MM.1S (cell line): Measurements from ENCODE around the gene IFNL3.
"Not testable (repeated sequence)": the region's sequence is repeated elsewhere in the genome, so short reads cannot be mapped to it uniquely, and the experiment has no call there.

ENCODE experiments used
- DNase-seq: peaks from one replicate; pipeline ENCODE4 v3.0.0-alpha.2; 2015
- H2AFZ ChIP-seq: fragments of 300-600 bp; sonication (generic); 2 replicates; pipeline ENCODE4 v1.6.0; 2016; ENCODE audit warnings: antibody characterized with exemption, low read length
- H3F3A ChIP-seq: fragments of 300-600 bp; sonication (generic); 2 replicates; pipeline ENCODE4 v1.6.1; 2016; ENCODE audit warnings: mild to moderate bottlenecking, antibody characterized with exemption, low read length, moderate library complexity, mixed read lengths; ENCODE audit not compliant: insufficient read depth
- H3K27ac ChIP-seq: fragments of 300-600 bp; sonication (generic); 2 replicates; pipeline ENCODE4 v1.5.1; 2016; ENCODE audit warnings: mild to moderate bottlenecking, low read length
- H3K27me3 ChIP-seq: fragments of 300-600 bp; sonication (generic); replicated peaks from 2 replicates; pipeline ENCODE4 v1.6.0; 2016; ENCODE audit warnings: low read length; ENCODE audit not compliant: insufficient read depth
- H3K36me3 ChIP-seq: fragments of 300-600 bp; sonication (generic); replicated peaks from 2 replicates; pipeline ENCODE4 v1.6.1; 2016; ENCODE audit warnings: mild to moderate bottlenecking, low read length, mixed read lengths; ENCODE audit not compliant: insufficient read depth
- H3K4me1 ChIP-seq: fragments of 300-600 bp; sonication (generic); 2 replicates; pipeline ENCODE4 v1.6.1; 2016; ENCODE audit warnings: low read length, mixed read lengths
- H3K4me2 ChIP-seq: fragments of 300-600 bp; sonication (generic); 2 replicates; pipeline ENCODE4 v1.6.0; 2016; ENCODE audit warnings: low read depth, low read length
- H3K4me3 ChIP-seq: fragments of 300-600 bp; sonication (generic); 2 replicates; pipeline ENCODE4 v1.5.1; 2016; ENCODE audit warnings: low read length, mixed read lengths
- H3K79me2 ChIP-seq: fragments of 300-600 bp; sonication (generic); 2 replicates; pipeline ENCODE4 v1.6.1; 2016; ENCODE audit warnings: mixed run types, low read length, mixed read lengths
- H3K9ac ChIP-seq: fragments of 300-600 bp; sonication (generic); 2 replicates; pipeline ENCODE4 v1.6.1; 2016; ENCODE audit warnings: low read length, mixed read lengths
- H3K9me2 ChIP-seq: fragments of 300-600 bp; sonication (generic); replicated peaks from 2 replicates; pipeline ENCODE4 v1.6.1; 2016; ENCODE audit warnings: mild to moderate bottlenecking, low read length, mixed read lengths; ENCODE audit not compliant: insufficient read depth
- H3K9me3 ChIP-seq: fragments of 300-600 bp; sonication (generic); replicated peaks from 2 replicates; pipeline ENCODE4 v1.6.1; 2016; ENCODE audit warnings: mild to moderate bottlenecking, low read length, mixed read lengths; ENCODE audit not compliant: insufficient read depth
- H4K20me1 ChIP-seq: fragments of 300-600 bp; sonication (generic); 2 replicates; pipeline ENCODE4 v1.6.1; 2016; ENCODE audit warnings: mild to moderate bottlenecking, low read length, moderate library complexity, mixed read lengths; ENCODE audit not compliant: insufficient read depth
- EZH2 ChIP-seq: fragments of 300-600 bp; sonication (generic); optimal IDR thresholded peaks from 2 replicates; pipeline ENCODE3; 2017; ENCODE audit warnings: low read depth, mild to moderate bottlenecking, antibody characterized with exemption, low read length, mixed read lengths
- EZH2phosphoT487 ChIP-seq: fragments of 300-600 bp; sonication (generic); IDR thresholded peaks from 2 replicates; pipeline ENCODE4 v1.6.1; 2018; ENCODE audit warnings: antibody characterized with exemption, low read length
- TF ChIP-seq, protein P1 (sequence below): fragments of 300-600 bp; sonication (generic); IDR thresholded peaks from 2 replicates; pipeline ENCODE4 v1.5.1; 2016; ENCODE audit warnings: antibody characterized with exemption, low read length, mixed read lengths

IFNL3 gene

DNA sequence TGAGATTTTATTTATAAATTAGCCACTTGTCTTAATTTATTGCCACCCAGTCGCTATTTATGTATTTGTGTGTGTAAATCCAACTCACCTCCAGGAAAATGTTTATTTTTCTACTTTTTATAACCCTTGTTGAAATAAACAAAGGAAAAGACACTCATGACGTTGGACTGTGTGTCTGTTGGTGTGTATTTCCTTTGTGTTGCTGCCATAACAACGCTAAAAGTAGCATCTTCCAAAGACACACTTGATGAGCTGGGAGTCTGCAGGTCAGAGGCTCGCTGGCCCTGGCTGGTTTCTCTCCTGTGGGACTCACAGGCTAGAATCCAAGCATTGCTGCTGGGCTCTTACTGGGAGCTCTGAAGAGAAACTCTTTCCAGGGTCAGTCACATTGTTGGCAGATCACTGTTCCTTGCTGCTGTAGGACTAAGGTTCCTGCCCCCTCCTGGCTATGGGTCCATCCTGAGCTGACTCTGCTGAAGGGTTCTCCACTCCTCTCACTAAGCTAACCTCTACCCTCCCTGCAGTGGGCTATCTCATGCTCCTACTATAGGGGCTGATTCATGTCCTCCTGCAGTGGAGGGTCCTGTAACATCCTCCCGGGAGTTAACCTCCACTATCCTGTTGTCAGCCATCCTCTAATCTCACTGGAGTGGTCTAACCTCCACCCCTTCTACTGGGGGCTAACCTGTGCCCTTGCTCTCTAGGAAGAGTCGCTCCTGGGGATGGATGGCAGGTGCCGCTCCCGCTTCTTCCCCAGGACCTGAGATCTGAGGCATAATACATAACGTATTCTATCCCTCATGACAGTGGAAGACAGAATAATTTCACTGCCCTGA lies 25.4 kb upstream of the IFNL3 start:
- Histone ChIP-seq H3K9me3 (no peaks in the 10 kb centered on the region), H3K9ac (no peak overlapping the region), H3K36me3 (no peaks in the 10 kb centered on the region), H2AFZ (no peak overlapping the region), H3K79me2 (no peaks in the 10 kb centered on the region), H3K27me3 (peaks cover 23% of the 10 kb centered on the region), H3F3A (no peaks in the 10 kb centered on the region), H3K4me3 (no peak overlapping the region), H3K27ac (no peak overlapping the region), H4K20me1 (no peaks in the 10 kb centered on the region), H3K4me2 (no peak overlapping the region), H3K4me1 (no peaks in the 10 kb centered on the region), H3K9me2 (no peaks in the 10 kb centered on the region)
- TF ChIP-seq, protein P1, sequence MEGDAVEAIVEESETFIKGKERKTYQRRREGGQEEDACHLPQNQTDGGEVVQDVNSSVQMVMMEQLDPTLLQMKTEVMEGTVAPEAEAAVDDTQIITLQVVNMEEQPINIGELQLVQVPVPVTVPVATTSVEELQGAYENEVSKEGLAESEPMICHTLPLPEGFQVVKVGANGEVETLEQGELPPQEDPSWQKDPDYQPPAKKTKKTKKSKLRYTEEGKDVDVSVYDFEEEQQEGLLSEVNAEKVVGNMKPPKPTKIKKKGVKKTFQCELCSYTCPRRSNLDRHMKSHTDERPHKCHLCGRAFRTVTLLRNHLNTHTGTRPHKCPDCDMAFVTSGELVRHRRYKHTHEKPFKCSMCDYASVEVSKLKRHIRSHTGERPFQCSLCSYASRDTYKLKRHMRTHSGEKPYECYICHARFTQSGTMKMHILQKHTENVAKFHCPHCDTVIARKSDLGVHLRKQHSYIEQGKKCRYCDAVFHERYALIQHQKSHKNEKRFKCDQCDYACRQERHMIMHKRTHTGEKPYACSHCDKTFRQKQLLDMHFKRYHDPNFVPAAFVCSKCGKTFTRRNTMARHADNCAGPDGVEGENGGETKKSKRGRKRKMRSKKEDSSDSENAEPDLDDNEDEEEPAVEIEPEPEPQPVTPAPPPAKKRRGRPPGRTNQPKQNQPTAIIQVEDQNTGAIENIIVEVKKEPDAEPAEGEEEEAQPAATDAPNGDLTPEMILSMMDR = no peak
- TF ChIP-seq EZH2 = no peak
- TF ChIP-seq EZH2phosphoT487 = no peak
- DNase-seq = no peak

DNA sequence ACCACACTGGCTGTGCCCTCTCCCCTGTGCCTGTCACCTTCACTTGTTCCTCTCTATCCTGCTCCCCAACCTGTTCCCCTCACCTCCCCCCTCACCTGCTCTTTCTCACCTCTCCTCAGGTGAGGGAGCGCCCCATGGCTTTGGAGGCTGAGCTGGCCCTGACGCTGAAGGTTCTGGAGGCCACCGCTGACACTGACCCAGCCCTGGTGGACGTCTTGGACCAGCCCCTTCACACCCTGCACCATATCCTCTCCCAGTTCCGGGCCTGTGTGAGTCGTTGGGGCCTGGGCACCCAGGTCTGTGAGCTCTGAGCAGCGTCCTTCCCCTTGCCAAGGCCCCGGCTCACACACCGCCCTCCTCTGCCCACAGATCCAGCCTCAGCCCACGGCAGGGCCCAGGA lies 24.6 kb upstream of the IFNL3 start:
- H3K4me1 ChIP-seq, DNase-seq, H2AFZ ChIP-seq, H3K9me2 ChIP-seq, H3K4me2 ChIP-seq, H3K79me2 ChIP-seq, H4K20me1 ChIP-seq, H3K27ac ChIP-seq, H3K9me3 ChIP-seq, H3K36me3 ChIP-seq, H3F3A ChIP-seq, H3K4me3 ChIP-seq, H3K9ac ChIP-seq: not testable (repeated sequence)
- H3K27me3 ChIP-seq = peaks cover 32% of the 10 kb centered on the region

DNA sequence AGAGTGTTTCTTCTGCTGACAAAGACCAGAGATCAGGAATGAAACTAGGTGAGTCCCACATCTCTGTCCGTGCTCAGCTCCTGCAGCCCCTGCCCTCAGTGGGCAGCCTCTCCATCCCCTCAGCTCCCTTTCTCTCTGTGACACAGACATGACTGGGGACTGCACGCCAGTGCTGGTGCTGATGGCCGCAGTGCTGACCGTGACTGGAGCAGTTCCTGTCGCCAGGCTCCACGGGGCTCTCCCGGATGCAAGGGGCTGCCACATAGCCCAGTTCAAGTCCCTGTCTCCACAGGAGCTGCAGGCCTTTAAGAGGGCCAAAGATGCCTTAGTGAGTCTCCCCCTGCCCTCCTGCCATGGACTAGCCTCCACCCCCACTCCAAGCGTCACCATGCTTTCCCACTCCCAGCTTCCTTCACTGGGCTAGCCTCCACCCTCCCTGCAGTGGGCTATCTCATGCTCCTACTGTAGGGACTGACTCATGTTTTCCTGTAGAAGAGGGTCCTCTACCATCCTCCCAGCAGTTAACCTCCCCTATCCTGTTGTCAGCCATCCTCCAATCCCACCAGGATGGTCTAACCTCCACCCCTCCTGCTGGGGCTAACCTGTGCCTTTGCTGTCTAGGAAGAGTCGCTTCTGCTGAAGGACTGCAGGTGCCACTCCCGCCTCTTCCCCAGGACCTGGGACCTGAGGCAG lies 23.9 kb upstream of the IFNL3 start:
- not testable (repeated sequence) for H3K79me2 ChIP-seq, H3K27ac ChIP-seq, H3K36me3 ChIP-seq, H3K4me2 ChIP-seq, H3F3A ChIP-seq, DNase-seq, H3K9me3 ChIP-seq, H2AFZ ChIP-seq, H3K4me1 ChIP-seq, H3K4me3 ChIP-seq, H3K9ac ChIP-seq, H4K20me1 ChIP-seq, H3K9me2 ChIP-seq
- peaks cover 39% of the 10 kb centered on the region for H3K27me3 ChIP-seq

DNA sequence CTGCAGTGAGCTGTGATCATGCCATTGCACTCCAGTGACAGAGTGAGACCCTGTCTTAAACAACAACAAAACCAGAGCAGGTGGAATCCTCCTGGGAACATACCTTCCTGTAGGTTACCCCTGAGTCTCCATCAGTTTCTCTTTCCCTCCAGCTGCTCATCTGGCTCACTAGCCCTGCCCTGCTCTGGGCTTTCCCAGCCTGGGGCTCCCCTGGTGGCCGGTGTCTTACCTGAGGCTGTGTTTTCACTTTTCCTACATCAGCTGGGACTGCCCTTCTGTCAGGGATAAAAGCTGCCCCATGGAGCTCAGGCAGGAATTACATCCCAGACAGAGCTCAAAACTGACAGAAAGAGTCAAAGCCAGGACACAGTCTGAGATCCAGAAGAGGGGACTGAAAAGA lies 23.3 kb upstream of the IFNL3 start, which contains the start of gene IFNL2:
Gene IFNL2 (plus strand): TSS at position 312 of the 400 bp plus-strand sequence. CDS start 173 bp downstream, outside the sequence.
- H3K9ac ChIP-seq, H3K27ac ChIP-seq, H3K4me1 ChIP-seq, H3K4me2 ChIP-seq, DNase-seq, H3F3A ChIP-seq, H3K9me2 ChIP-seq, H4K20me1 ChIP-seq, H2AFZ ChIP-seq, H3K36me3 ChIP-seq, H3K4me3 ChIP-seq, H3K79me2 ChIP-seq, H3K9me3 ChIP-seq: not testable (repeated sequence)
- H3K27me3 ChIP-seq = peaks cover 45% of the 10 kb centered on the region
